Esophagus squamous epithelium (tissue), 5 donors: ENCODE measurements around the gene ZKSCAN3. TPM values are rescaled to one million over a fixed set of nuclear protein-coding genes. Genes with fewer than 3 reads are reported as not detected.

Experiments used
- DNase-seq: peaks from one replicate; lab custom pipeline; 2025; lab: John Stamatoyannopoulos, UW
- H3K27ac ChIP-seq, 4 donors: fragments of 200-600 bp; sonication (generic); one replicate each; pipeline ENCODE4 v1.5.1; 2016 to 2019; ENCODE audit warnings: mild to moderate bottlenecking in 1 of 4
- H3K27me3 ChIP-seq, 4 donors: fragments of 200-600 bp; sonication (generic); 1 replicate in 3 of 4; 2 replicates in 1 of 4; pipeline versions ENCODE4 v1.5.1 to v1.6.0; 2017 to 2021; ENCODE audit warnings: antibody characterized with exemption in 1 of 4
- H3K36me3 ChIP-seq, 3 donors: fragments of 200-600 bp; sonication (generic); one replicate each; pipeline ENCODE4 v1.5.1; 2016 to 2019
- H3K4me1 ChIP-seq, 3 donors: fragments of 200-600 bp; sonication (generic); one replicate each; pipeline ENCODE4 v1.5.1; 2017 to 2019
- H3K4me3 ChIP-seq, 4 donors: fragments of 200-600 bp; sonication (generic); 1 replicate in 3 of 4; 2 replicates in 1 of 4; pipeline ENCODE4 v1.5.1; 2016 to 2019; ENCODE audit warnings: mild to moderate bottlenecking in 2 of 4, moderate library complexity in 1 of 4
- H3K9me3 ChIP-seq, 3 donors: fragments of 200-600 bp; sonication (generic); one replicate each; pipeline ENCODE4 v1.5.1; 2016 to 2019
- POLR2A ChIP-seq, 4 donors: fragments of 450-650 bp; IDR thresholded peaks; one replicate each; pipeline ENCODE4 v1.6.1; 2017; ENCODE audit warnings: antibody characterized with exemption in 4 of 4, mild to moderate bottlenecking in 4 of 4, moderate library complexity in 3 of 4
- WGBS, 2 donors: methylation state at CpG; one replicate each; pipeline ENCODE4 v1.1.5; 2018; 5-methylcytosine and 5-hydroxymethylcytosine counted together
- intact Hi-C: fragments of 100-400 bp; cut with DNase I; formaldehyde crosslinking; loops from one replicate; pipeline ENCODE4 v1.15.0; 2022
- total RNA-seq, 4 donors: library from RNA; depleted of rRNA; stranded (reverse); fragments of >200 nt; gene quantifications; one replicate each; pipeline ENCODE4 v1.1.0, GENCODE V29; 2016
- TF ChIP-seq, protein P1 (sequence below), 6 experiments: fragments of 450-650 bp in 4 of 6; fragments of 200-600 bp in 2 of 6; sonication (generic) in 2 of 6; IDR thresholded peaks; one replicate each; pipeline ENCODE4 v1.5.1; 2016 to 2019; ENCODE audit warnings: antibody characterized with exemption in 6 of 6, mild to moderate bottlenecking in 4 of 6, moderate library complexity in 4 of 6
- donor health status: DM: yes; HTN: yes; CAD: no.

Gene ZKSCAN3
- total RNA-seq, 4 donors from 2014 or later = 1.1 to 2.9 (median 2.1) TPM

DNA sequence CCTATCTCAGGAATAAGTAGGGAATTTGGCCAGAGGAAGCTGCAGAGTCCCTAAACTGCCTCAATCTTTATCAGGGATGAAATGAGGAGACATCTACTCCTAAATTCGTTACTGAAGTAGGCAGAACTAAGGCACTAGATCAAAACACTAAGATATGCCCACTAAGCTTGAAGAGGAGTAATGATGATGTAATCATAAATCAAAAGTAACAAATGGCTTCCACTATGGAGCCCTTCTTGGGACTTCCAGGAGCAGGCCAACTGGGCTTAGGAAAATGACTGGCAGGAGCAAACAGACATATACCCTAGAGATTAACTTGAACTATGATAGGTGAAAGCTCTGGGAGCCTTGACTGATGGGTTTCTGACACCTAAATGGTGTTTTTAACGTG is 34.4 kb downstream of the ZKSCAN3 start:
- intact Hi-C loops = no loop called here
- H3K4me1 ChIP-seq = peaks cover 0 to 19% (median 0%) of the 10 kb centered on the region in 3 donors
- peak overlapping the region in 1 of 4 donors; percentile 72 for H3K27ac ChIP-seq
- 78 to 82% methylated on average over 2 of the region's 2 CpGs for WGBS, 2 donors
- peaks cover 0 to 3% (median 2%) of the 10 kb centered on the region in 3 donors for H3K9me3 ChIP-seq
- no peaks in the 10 kb centered on the region for H3K27me3 ChIP-seq
- peaks cover 0 to 70% (median 0%) of the 10 kb centered on the region in 3 donors for H3K36me3 ChIP-seq
- DNase-seq = no peak
- TF ChIP-seq POLR2A (IDR thresholded peaks at IDR 0.05) = no peak
- TF ChIP-seq, protein P1, sequence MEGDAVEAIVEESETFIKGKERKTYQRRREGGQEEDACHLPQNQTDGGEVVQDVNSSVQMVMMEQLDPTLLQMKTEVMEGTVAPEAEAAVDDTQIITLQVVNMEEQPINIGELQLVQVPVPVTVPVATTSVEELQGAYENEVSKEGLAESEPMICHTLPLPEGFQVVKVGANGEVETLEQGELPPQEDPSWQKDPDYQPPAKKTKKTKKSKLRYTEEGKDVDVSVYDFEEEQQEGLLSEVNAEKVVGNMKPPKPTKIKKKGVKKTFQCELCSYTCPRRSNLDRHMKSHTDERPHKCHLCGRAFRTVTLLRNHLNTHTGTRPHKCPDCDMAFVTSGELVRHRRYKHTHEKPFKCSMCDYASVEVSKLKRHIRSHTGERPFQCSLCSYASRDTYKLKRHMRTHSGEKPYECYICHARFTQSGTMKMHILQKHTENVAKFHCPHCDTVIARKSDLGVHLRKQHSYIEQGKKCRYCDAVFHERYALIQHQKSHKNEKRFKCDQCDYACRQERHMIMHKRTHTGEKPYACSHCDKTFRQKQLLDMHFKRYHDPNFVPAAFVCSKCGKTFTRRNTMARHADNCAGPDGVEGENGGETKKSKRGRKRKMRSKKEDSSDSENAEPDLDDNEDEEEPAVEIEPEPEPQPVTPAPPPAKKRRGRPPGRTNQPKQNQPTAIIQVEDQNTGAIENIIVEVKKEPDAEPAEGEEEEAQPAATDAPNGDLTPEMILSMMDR (IDR thresholded peaks at IDR 0.05) = no peak
- H3K4me3 ChIP-seq = no peak overlapping the region

DNA sequence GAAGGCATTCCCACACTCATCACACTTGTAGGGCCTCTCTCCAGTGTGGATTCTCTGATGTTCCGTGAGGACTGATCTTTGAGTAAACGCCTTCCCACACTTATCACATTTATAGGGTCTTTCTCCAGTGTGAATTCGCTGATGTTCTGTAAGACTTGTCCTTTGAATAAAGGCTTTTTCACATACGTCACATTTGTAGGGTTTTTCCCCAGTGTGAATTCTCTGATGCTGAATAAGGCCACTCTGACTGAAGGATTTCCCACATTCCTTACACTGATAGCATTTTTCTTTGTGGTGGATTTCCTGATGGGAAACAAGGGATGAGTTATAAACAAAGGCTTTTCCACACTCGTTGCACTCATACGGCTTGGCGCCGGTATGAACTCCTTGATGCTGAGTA is 40.9 kb downstream of the ZKSCAN3 start:
- Histone ChIP-seq H3K27me3 (no peaks in the 10 kb centered on the region), H3K4me1 (peaks cover 0 to 15% (median 0%) of the 10 kb centered on the region in 3 donors), H3K4me3 (no peak overlapping the region), H3K27ac (no peak overlapping the region), H3K36me3 (peaks cover 0 to 89% (median 0%) of the 10 kb centered on the region in 3 donors), H3K9me3 (no peaks in the 10 kb centered on the region)
- intact Hi-C loops = no loop called here
- TF ChIP-seq, protein P1 (IDR thresholded peaks at IDR 0.05) = no peak
- no peak for TF ChIP-seq POLR2A (IDR thresholded peaks at IDR 0.05)
- WGBS, 2 donors = 91 to 94% methylated on average over 7 to 8 of the region's 8 CpGs
- no peak for DNase-seq

DNA sequence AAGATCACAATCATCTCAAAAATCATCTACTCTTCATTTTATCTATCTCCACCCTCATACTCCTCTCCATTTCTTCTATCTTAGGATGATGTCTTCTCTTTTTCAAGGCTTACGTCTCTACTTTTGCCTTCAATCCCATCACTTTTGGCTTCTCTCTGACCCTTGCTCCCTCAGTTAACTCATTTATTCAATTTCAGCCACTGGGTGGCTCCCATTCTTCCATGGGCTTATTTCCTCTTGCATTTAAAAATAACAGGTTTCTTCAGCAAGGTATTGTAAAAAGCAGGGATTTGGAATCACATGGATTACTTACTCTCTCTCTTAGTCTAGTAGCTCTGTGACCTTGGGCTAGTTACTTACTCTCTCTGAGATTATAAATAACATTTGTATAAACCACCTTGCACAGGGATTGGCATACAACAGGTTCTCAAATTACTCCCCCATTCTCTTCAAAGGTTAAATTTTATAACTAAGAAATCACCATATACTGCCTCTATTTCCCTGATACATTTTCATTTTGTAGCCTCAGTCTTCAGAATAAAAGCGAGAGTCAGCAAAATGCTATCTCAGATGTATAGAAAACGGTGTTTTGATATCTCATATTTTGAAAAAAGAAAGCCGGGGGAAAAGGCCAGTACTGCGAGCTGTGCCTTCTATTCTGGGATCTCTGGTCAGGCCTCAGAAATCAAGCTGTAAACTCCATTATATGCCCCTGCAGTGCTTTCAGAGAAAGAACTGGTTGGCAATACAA is 44.3 kb downstream of the ZKSCAN3 start:
- TF ChIP-seq POLR2A (IDR thresholded peaks at IDR 0.05) = no peak
- TF ChIP-seq, protein P1 (IDR thresholded peaks at IDR 0.05) = peak in 1 of 6 experiments; percentile 29
- no peak overlapping the region for H3K27ac ChIP-seq
- WGBS, 2 donors = 75 to 93% methylated on average over 5 of the region's 5 CpGs
- no peak overlapping the region for H3K4me3 ChIP-seq
- intact Hi-C loops = no loop called here
- no peak for DNase-seq
- H3K9me3 ChIP-seq = no peaks in the 10 kb centered on the region
- no peaks in the 10 kb centered on the region for H3K27me3 ChIP-seq
- peaks cover 0 to 48% (median 19%) of the 10 kb centered on the region in 3 donors for H3K4me1 ChIP-seq
- H3K36me3 ChIP-seq = peaks cover 0 to 75% (median 0%) of the 10 kb centered on the region in 3 donors

DNA sequence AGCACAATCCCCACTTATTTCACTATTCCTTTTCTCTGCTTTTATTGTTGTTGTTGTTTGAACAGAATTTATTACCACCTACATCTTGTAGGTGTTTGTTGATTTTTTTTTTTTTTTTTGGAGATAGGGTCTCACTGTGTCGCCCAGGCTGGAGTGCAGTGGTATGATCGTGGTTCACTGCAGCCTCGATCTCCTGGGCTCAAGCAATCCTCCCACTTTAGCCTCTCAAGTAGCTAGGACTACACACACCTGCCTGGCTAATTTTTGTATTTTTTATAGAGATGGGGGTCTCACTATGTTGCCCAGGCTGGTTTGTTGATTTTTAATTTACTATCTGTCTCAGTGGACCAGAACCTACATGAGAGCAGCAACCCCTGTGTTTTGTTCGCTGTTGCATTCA is 46.2 kb downstream of the ZKSCAN3 start:
- WGBS, 2 donors = 98 to 99% methylated on average over 4 of the region's 4 CpGs
- no peaks in the 10 kb centered on the region for H3K27me3 ChIP-seq
- peaks cover 0 to 57% (median 0%) of the 10 kb centered on the region in 3 donors for H3K36me3 ChIP-seq
- DNase-seq = no peak
- H3K27ac ChIP-seq = peak overlapping the region in 1 of 4 donors; percentile 34
- H3K4me3 ChIP-seq = no peak overlapping the region
- TF ChIP-seq, protein P1 (IDR thresholded peaks at IDR 0.05) = no peak
- no peak for TF ChIP-seq POLR2A (IDR thresholded peaks at IDR 0.05)
- peaks cover 0 to 60% (median 19%) of the 10 kb centered on the region in 3 donors for H3K4me1 ChIP-seq
- no peaks in the 10 kb centered on the region for H3K9me3 ChIP-seq
- intact Hi-C loops = no loop called here
